Measurements from ENCODE around the gene TESK2. TPM values are rescaled to one million over a fixed set of nuclear protein-coding genes. Genes with fewer than 3 reads are reported as not detected.
A peak's percentile ranks its signal among the peaks of the same experiment; 100 is the strongest.

Gene TESK2
- total RNA-seq = 8.2 TPM
- long read RNA-seq, partial matches to known transcripts = 3 of 13 reads
- long read RNA-seq, other reads (novel, unspliced or antisense) = 8 of 13 reads

GRCh38 chr1:45490626-45491486 is at the start of gene TESK2:
TSS of gene TESK2 (minus strand) at chr1:45491163. CDS start at chr1:45457785, 33,378 bp downstream.
- Histone ChIP-seq H3K36me3 (no peaks in the 10 kb centered on the region), H3K27ac (peak within 1 kb of the TSS; percentile 74), H3K4me3 (peak within 1 kb of the TSS; percentile 86), H3K27me3 (ENCODE audit: low read depth) (no peaks in the 10 kb centered on the region), H3K9me3 (no peaks in the 10 kb centered on the region), H3K4me1 (peaks cover 16% of the 10 kb centered on the region)
- intact Hi-C loops (cut with DNase I) = loop anchor here (10.0 kb wide), 1 partner anchor 136 kb away; no protein-coding TSS in a partner anchor
- DNase-seq (peak; percentile 96), ATAC-seq (peak; percentile 98 to 99)
- peak; percentile 25 for TF ChIP-seq CTCF (IDR thresholded peaks at IDR 0.05)

GRCh38 chr1:45536886-45537285 is 45.9 kb upstream of the TESK2 start:
- no peak for TF ChIP-seq CTCF (IDR thresholded peaks at IDR 0.05)
- no peaks in the 10 kb centered on the region for H3K4me1 ChIP-seq
- H3K27me3 ChIP-seq (ENCODE audit: low read depth) = no peaks in the 10 kb centered on the region
- ATAC-seq (no peak), DNase-seq (no peak)
- no peak overlapping the region for H3K27ac ChIP-seq
- H3K9me3 ChIP-seq = no peaks in the 10 kb centered on the region
- intact Hi-C loops (cut with DNase I) = no loop called here
- no peaks in the 10 kb centered on the region for H3K36me3 ChIP-seq
- H3K4me3 ChIP-seq = no peak overlapping the region

GRCh38 chr1:45535988-45536766 is 45.2 kb upstream of the TESK2 start:
- ATAC-seq (no peak), DNase-seq (no peak)
- intact Hi-C loops (cut with DNase I) = no loop called here
- no peaks in the 10 kb centered on the region for H3K9me3 ChIP-seq
- H3K4me3 ChIP-seq = no peak overlapping the region
- no peaks in the 10 kb centered on the region for H3K27me3 ChIP-seq (ENCODE audit: low read depth)
- no peak for TF ChIP-seq CTCF (IDR thresholded peaks at IDR 0.05)
- H3K27ac ChIP-seq = no peak overlapping the region
- no peaks in the 10 kb centered on the region for H3K36me3 ChIP-seq
- H3K4me1 ChIP-seq = no peaks in the 10 kb centered on the region

GRCh38 chr1:45531873-45532272 is 40.9 kb upstream of the TESK2 start:
- TF ChIP-seq CTCF (IDR thresholded peaks at IDR 0.05) = no peak
- Histone ChIP-seq H3K4me3 (no peak overlapping the region), H3K27me3 (ENCODE audit: low read depth) (no peaks in the 10 kb centered on the region), H3K9me3 (no peaks in the 10 kb centered on the region), H3K27ac (no peak overlapping the region), H3K36me3 (no peaks in the 10 kb centered on the region), H3K4me1 (no peaks in the 10 kb centered on the region)
- DNase-seq (no peak), ATAC-seq (no peak)
- intact Hi-C loops (cut with DNase I) = no loop called here

GRCh38 chr1:45530632-45531135 is 39.7 kb upstream of the TESK2 start:
- no peak for ATAC-seq
- Histone ChIP-seq H3K4me3 (no peak overlapping the region), H3K27me3 (ENCODE audit: low read depth) (no peaks in the 10 kb centered on the region), H3K36me3 (no peaks in the 10 kb centered on the region), H3K27ac (no peak overlapping the region), H3K9me3 (no peaks in the 10 kb centered on the region), H3K4me1 (peaks cover 6% of the 10 kb centered on the region)
- DNase-seq = no peak
- intact Hi-C loops (cut with DNase I) = no loop called here
- TF ChIP-seq CTCF (IDR thresholded peaks at IDR 0.05) = no peak
